Adrenal gland (tissue), 12 donors: Measurements from ENCODE around the gene CFAP74. TPM values are rescaled to one million over a fixed set of nuclear protein-coding genes. Genes with fewer than 3 reads are reported as not detected.

Source experiments
- DNase-seq, 7 donors: peaks; one replicate each; pipeline ENCODE4 v3.0.0-alpha.2; 2019 to 2020
- H3K27ac ChIP-seq, 5 donors: fragments of 200-600 bp; sonication (generic) in 4 of 5; 1 replicate in 3 of 5; 2 replicates in 2 of 5; pipeline versions ENCODE4 v1.5.1 to v1.8.0; 2016 to 2020; ENCODE audit warnings: mild to moderate bottlenecking in 1 of 5
- H3K27me3 ChIP-seq: fragments of 200-600 bp; 2 replicates; pipeline ENCODE4 v1.8.0; 2021
- H3K36me3 ChIP-seq, 2 donors: fragments of 200-600 bp; replicated peaks in 1 of 2; 1 replicate in 1 of 2; 2 replicates in 1 of 2; pipeline versions ENCODE4 v1.5.1 to v1.8.0; 2018 to 2022
- H3K4me1 ChIP-seq, 2 donors: fragments of 200-600 bp; replicated peaks in 1 of 2; 1 replicate in 1 of 2; 2 replicates in 1 of 2; pipeline versions ENCODE4 v1.5.1 to v1.8.0; 2018 to 2021
- H3K4me3 ChIP-seq, 4 donors: fragments of 200-600 bp; sonication (generic) in 3 of 4; one replicate each; pipeline ENCODE4 v1.5.1; 2016 to 2018
- H3K9me3 ChIP-seq, 3 donors: fragments of 200-600 bp; sonication (generic) in 1 of 3; replicated peaks in 1 of 3; 1 replicate in 2 of 3; 2 replicates in 1 of 3; pipeline versions ENCODE4 v1.5.1 to v1.8.0; 2016 to 2021
- POLR2A ChIP-seq, 2 donors: fragments of 450-650 bp; IDR thresholded peaks; one replicate each; pipeline ENCODE4 v1.6.1; 2017; ENCODE audit warnings: antibody characterized with exemption in 2 of 2, mild to moderate bottlenecking in 2 of 2, moderate library complexity in 1 of 2
- WGBS, 4 donors: extraction: QIAGEN DNeasy Blood & Tissue Kit in 2 of 4; methylation state at CpG; one replicate each; pipeline versions ENCODE4 v1.1.5 to v1.1.7; 2013 to 2017; 5-methylcytosine and 5-hydroxymethylcytosine counted together
- intact Hi-C, 2 donors: fragments of 100-400 bp; cut with DNase I; formaldehyde crosslinking; loops; one replicate each; pipeline versions ENCODE4 v1.14.1 to v1.15.0; 2022 to 2023
- polyA plus RNA-seq, 3 donors: library from polyadenylated mRNA; stranded (reverse); fragments of 200-250 nt in 2 of 3; fragments of 350-450 nt in 1 of 3; fragmentation: Illumina TruSeq in 1 of 3; extraction: RNeasy Lipid Tissue Mini Kit (QIAGEN cat#74804) in 1 of 3; gene quantifications; one replicate each; pipeline ENCODE4 v1.2.3, GENCODE V29; 2013 to 2014
- total RNA-seq, 9 donors: library from RNA; depleted of rRNA in 4 of 9; stranded (reverse); fragments of >200 nt in 4 of 9; fragments of 120-200 nt in 1 of 9; fragmentation: NEBNext Ultra II Directional in 1 of 9; extraction: Animal tissue kit (Norgen Biotek cat#: 25700) in 1 of 9; gene quantifications; one replicate each; pipeline versions ENCODE4 v1.1.0 to v1.2.4, GENCODE V29; 2013 to 2023
- TF ChIP-seq, protein P1 (sequence below), 6 experiments: fragments of 450-650 bp in 4 of 6; fragments of 200-600 bp in 2 of 6; sonication (generic) in 1 of 6; IDR thresholded peaks; 1 replicate in 5 of 6; 2 replicates in 1 of 6; pipeline versions ENCODE4 v1.5.1 to v1.8.0; 2016 to 2021; ENCODE audit warnings: antibody characterized with exemption in 6 of 6, mild to moderate bottlenecking in 2 of 6, moderate library complexity in 1 of 6
- donor health status: healthy with polysubstance abuse.
- donor health status: Bipolar disorder and iron deficiency.
- donor health status: DM: yes; HTN: yes; CAD: no.
- donor health status: DM: no; HTN: no; CAD: no.
- donor health status: DM: no; HTN: no; CAD: no.
- donor health status: DM: yes; HTN: yes; CAD: no.

CFAP74 gene
- total and polyA plus RNA-seq, 12 donors = 0.11 to 7.6 (median 2.8) TPM; not detected in 1

- WGBS, 4 donors = 87 to 93% (median 89%) methylated on average over 21 to 34 of the region's 34 CpGs
- no peaks in the 10 kb centered on the region for H3K27me3 ChIP-seq
- DNase-seq = no peak
Observed at GRCh38 chr1:1973716-1974642, 29.6 kb downstream of the CFAP74 start.

GRCh38 chr1:1972976-1973715 lies 30.4 kb downstream of the CFAP74 start:
- intact Hi-C loops = no loop called here
- no peak for DNase-seq
- Histone ChIP-seq H3K9me3 (no peaks in the 10 kb centered on the region), H3K27ac (no peak overlapping the region), H3K4me1 (no peaks in the 10 kb centered on the region), H3K36me3 (no peaks in the 10 kb centered on the region), H3K4me3 (no peak overlapping the region), H3K27me3 (no peaks in the 10 kb centered on the region)
- 82 to 87% (median 85%) methylated on average over 8 to 22 of the region's 22 CpGs for WGBS, 4 donors
- no peak for TF ChIP-seq POLR2A (IDR thresholded peaks at IDR 0.05)
- TF ChIP-seq, protein P1, sequence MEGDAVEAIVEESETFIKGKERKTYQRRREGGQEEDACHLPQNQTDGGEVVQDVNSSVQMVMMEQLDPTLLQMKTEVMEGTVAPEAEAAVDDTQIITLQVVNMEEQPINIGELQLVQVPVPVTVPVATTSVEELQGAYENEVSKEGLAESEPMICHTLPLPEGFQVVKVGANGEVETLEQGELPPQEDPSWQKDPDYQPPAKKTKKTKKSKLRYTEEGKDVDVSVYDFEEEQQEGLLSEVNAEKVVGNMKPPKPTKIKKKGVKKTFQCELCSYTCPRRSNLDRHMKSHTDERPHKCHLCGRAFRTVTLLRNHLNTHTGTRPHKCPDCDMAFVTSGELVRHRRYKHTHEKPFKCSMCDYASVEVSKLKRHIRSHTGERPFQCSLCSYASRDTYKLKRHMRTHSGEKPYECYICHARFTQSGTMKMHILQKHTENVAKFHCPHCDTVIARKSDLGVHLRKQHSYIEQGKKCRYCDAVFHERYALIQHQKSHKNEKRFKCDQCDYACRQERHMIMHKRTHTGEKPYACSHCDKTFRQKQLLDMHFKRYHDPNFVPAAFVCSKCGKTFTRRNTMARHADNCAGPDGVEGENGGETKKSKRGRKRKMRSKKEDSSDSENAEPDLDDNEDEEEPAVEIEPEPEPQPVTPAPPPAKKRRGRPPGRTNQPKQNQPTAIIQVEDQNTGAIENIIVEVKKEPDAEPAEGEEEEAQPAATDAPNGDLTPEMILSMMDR (IDR thresholded peaks at IDR 0.05) = no peak

More at GRCh38 chr1:1973716-1974642, 29.6 kb downstream of the CFAP74 start:
- TF ChIP-seq, protein P1 (IDR thresholded peaks at IDR 0.05) = no peak
- no peak for TF ChIP-seq POLR2A (IDR thresholded peaks at IDR 0.05)
- no peak overlapping the region for H3K27ac ChIP-seq
- H3K36me3 ChIP-seq = no peaks in the 10 kb centered on the region
- intact Hi-C loops = no loop called here
- H3K4me1 ChIP-seq = no peaks in the 10 kb centered on the region
- H3K4me3 ChIP-seq = no peak overlapping the region
- no peaks in the 10 kb centered on the region for H3K9me3 ChIP-seq

DNA sequence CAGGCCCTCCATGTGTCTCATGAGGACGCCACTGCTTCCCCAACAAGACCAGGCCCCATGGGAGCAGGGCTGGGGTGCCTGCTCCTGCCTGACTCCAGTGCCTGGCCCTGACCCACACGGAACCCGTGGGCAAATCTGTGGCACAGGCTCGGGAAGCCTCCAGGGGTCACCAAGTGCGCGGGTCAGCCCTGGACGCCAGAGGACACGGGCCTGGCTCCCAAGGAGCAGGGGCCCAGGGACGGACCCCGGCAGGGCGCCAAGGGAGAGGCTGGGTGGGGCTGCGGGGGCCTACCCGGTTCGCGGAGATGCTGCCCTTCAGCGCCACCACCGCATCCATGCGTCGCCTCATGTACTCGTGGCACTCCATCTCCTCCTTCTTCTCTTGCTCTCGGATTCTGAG lies 31.9 kb downstream of the CFAP74 start:
- Histone ChIP-seq H3K9me3 (no peaks in the 10 kb centered on the region), H3K27ac (no peak overlapping the region), H3K27me3 (no peaks in the 10 kb centered on the region), H3K4me3 (no peak overlapping the region), H3K36me3 (no peaks in the 10 kb centered on the region), H3K4me1 (no peaks in the 10 kb centered on the region)
- TF ChIP-seq POLR2A (IDR thresholded peaks at IDR 0.05) = no peak
- TF ChIP-seq, protein P1 (IDR thresholded peaks at IDR 0.05) = no peak
- WGBS, 4 donors = 78 to 97% (median 92%) methylated on average over 9 to 21 of the region's 21 CpGs
- intact Hi-C loops = no loop called here
- no peak for DNase-seq

DNA sequence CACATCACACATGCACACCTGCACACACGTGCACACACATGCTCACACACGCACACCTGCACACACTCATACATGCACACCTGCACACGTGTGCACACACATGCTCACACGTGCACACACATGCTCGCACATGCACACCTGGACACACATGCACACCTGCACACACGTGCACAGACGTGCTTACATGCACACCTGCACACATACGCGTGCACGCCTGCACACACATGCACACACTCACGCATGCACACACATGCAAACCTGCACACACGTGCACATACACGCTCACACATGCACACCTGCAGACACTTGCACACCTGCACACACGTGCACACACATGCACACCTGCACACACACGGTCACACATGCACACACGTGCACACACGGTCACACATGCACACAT lies 32.6 kb downstream of the CFAP74 start:
- no peak for TF ChIP-seq POLR2A (IDR thresholded peaks at IDR 0.05)
- TF ChIP-seq, protein P1 (IDR thresholded peaks at IDR 0.05) = no peak
- WGBS, 4 donors = 80 to 88% (median 83%) methylated on average over 17 of the region's 17 CpGs
- H3K4me3 ChIP-seq = no peak overlapping the region
- no peaks in the 10 kb centered on the region for H3K27me3 ChIP-seq
- no peaks in the 10 kb centered on the region for H3K9me3 ChIP-seq
- DNase-seq = no peak
- H3K4me1 ChIP-seq = no peaks in the 10 kb centered on the region
- intact Hi-C loops = no loop called here
- H3K27ac ChIP-seq = no peak overlapping the region
- no peaks in the 10 kb centered on the region for H3K36me3 ChIP-seq
